AG04449 (cell line): ENCODE measurements around the gene EBF4.

Experiments used
- CTCF ChIA-PET: fragments of 350-600 bp; formaldehyde crosslinking; extraction: SDS; loops from one replicate; lab custom pipeline; 2021; ENCODE audit warnings: antibody characterized with exemption; lab: Yijun Ruan, JAX
- POLR2A ChIA-PET: fragments of 400-600, 350-600 bp; formaldehyde crosslinking; extraction: SDS; loops from one replicate; lab custom pipeline; 2020; ENCODE audit warnings: antibody characterized with exemption, inconsistent platforms; lab: Yijun Ruan, JAX
- DNase-seq: peaks from one replicate; pipeline ENCODE4 v3.0.0-alpha.2; 2010; ENCODE audit warnings: low read depth, low spot score
- H3K4me3 ChIP-seq: 2 replicates; pipeline ENCODE4 v1.5.1; 2011; ENCODE audit warnings: low read depth, mild to moderate bottlenecking, control low read depth, low read length
- TF ChIP-seq, protein P1 (sequence below): IDR thresholded peaks from one replicate; pipeline ENCODE4 v1.5.1; 2011; ENCODE audit warnings: mild to moderate bottlenecking, moderate library complexity, low read length, control low read depth, inconsistent platforms; ENCODE audit not compliant: insufficient read depth; ENCODE audit errors: missing control alignments

Gene EBF4

DNA sequence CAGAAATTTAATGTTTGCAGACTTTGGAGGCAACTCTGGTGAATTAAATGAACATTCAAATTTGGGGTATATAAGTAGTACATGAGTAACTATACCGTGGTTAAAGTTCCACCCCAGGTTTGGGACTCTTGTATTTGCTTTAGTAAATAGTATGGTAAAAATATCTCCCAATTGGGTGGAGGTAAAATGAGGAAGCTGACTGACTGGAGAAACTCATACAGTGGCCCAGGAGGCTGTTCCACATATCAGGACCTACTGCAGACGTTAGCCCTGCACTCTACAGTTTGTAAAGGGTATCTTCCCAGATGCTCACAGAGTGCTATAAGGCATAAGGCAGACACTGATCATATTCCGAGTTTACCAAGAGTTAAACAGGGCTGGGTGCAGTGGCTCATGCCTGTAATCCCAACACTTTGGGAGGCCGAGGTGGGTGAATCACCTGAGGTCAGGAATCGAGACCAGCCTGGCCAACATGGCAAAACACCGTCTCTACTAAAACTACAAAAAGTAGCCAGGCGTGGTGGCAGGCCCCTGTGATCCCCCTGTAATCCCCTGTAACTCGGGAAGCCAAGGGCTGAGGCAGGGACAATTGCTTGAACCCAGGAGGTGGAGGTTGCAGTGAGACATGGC is 54.2 kb downstream of the EBF4 start:
- no peak for DNase-seq
- POLR2A ChIA-PET, result no interaction called here
- no peak overlapping the region for H3K4me3 ChIP-seq
- CTCF ChIA-PET, result no interaction called here
- TF ChIP-seq, protein P1, sequence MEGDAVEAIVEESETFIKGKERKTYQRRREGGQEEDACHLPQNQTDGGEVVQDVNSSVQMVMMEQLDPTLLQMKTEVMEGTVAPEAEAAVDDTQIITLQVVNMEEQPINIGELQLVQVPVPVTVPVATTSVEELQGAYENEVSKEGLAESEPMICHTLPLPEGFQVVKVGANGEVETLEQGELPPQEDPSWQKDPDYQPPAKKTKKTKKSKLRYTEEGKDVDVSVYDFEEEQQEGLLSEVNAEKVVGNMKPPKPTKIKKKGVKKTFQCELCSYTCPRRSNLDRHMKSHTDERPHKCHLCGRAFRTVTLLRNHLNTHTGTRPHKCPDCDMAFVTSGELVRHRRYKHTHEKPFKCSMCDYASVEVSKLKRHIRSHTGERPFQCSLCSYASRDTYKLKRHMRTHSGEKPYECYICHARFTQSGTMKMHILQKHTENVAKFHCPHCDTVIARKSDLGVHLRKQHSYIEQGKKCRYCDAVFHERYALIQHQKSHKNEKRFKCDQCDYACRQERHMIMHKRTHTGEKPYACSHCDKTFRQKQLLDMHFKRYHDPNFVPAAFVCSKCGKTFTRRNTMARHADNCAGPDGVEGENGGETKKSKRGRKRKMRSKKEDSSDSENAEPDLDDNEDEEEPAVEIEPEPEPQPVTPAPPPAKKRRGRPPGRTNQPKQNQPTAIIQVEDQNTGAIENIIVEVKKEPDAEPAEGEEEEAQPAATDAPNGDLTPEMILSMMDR, result no peak

DNA sequence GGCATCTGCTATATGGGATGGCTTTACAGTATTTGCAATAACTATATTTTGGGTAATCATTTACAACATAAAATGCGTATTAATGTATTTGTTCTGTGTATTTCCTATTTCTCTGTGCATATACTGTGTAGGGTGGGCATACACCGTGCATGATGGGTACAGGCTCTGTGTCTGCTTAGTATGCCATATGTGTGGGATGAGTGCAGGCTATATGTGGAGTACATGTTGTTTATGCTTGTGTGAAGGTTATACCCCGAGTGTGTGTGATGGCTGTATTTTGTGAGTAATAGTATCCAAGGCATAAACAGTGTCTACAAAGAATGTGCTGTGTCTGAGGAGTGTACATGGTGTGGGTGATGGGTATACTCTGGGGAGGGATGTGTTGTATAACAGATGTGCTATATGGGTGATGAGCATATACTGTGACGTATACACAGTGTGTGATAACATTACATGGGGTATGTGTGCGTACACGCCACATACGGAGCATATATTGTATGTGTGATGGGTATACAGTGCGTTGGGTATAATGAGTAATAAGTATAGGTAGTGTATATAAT is 55.2 kb downstream of the EBF4 start:
- TF ChIP-seq, protein P1, result no peak
- ChIA-PET CTCF (no interaction called here), POLR2A (no interaction called here)
- DNase-seq, result no peak
- no peak overlapping the region for H3K4me3 ChIP-seq

GRCh38 chr20:2748551-2749342 is 56.2 kb downstream of the EBF4 start:
- TF ChIP-seq, protein P1, result no peak
- DNase-seq, result no peak
- CTCF ChIA-PET, result no interaction called here
- H3K4me3 ChIP-seq, result no peak overlapping the region
- POLR2A ChIA-PET, result no interaction called here

DNA sequence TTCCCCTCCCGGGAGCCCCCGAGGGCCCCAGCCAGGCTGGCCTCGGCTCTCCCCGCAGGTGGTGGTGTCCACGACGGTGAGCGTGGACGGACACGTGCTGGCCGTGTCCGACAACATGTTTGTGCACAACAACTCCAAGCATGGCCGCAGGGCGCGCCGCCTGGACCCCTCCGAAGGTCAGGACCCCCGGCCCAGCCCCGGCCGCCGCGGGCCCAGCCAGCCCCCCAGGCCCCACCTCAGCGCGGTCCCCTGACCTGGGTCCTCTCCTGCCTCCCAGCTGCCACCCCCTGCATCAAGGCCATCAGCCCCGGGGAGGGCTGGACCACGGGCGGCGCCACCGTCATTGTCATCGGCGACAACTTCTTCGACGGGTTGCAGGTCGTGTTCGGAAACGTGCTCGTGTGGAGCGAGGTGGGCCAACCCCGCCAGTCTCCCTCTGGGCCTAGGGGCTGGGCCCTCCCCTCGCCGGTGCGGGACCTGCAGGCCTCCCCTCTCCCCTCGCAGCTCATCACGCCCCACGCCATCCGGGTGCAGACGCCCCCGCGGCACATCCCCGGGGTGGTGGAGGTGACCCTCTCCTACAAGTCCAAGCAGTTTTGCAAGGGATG is 56.9 kb downstream of the EBF4 start:
- no peak overlapping the region for H3K4me3 ChIP-seq
- DNase-seq, result no peak
- POLR2A ChIA-PET, result no interaction called here
- CTCF ChIA-PET, result interaction anchor here (0.8 to 1.0 kb wide), 2 partner anchors 37 to 103 kb away, joined by 3 to 5 read pairs; no protein-coding TSS in a partner anchor
- TF ChIP-seq, protein P1, result no peak

DNA sequence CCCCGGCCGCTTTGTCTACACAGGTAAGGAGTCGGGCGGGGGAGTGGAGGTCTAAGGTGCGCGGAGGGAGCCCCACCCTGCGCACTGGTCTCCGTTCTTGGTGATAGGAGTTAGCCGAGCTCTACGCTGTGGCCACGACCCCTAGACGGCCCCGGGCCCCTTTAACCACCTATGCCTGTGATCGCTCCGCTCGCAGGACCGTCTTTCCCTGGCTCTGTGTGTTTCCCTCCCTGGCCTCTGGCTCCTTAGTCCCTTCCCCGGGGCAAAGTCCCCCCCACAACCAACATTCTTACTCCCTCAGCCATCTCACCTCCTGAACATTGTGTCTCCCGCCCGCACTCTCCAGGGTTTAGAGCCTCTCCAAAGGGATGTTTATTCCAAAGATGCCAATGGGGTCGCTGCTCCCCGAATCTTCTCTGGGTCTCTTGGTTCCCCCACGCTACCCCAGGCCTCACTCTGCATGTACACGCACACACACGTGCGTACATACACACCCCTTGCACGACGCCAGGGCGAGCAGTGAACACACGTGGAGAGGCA is 57.4 kb downstream of the EBF4 start:
- POLR2A ChIA-PET, result no interaction called here
- no peak for DNase-seq
- CTCF ChIA-PET, result interaction anchor here (0.8 to 13.6 kb wide), 5 partner anchors 8 to 103 kb away, joined by 3 to 337 read pairs (median 3); no protein-coding TSS in a partner anchor

More for the DNA sequence above, 57.4 kb downstream of the EBF4 start:
- TF ChIP-seq, protein P1, result no peak
- no peak overlapping the region for H3K4me3 ChIP-seq
